Activated B cell treated with CpG ODN at 0.5 μM for 24 hours (primary cell): ENCODE measurements around the gene CTDP1. TPM values are rescaled to one million over a fixed set of nuclear protein-coding genes. Genes with fewer than 3 reads are reported as not detected.

Experiments
- ATAC-seq: fragments of 200-7000 bp; cut with Tn5 transposase; one replicate; pipeline ENCODE4 v1.10.0; 2021; ENCODE audit warnings: low read depth, mild to moderate bottlenecking, moderate library complexity
- CTCF ChIA-PET: fragments of 350-600 bp; sonication (Branson Sonifier 250); formaldehyde crosslinking; loops from one replicate; lab custom pipeline; 2021; ENCODE audit warnings: antibody characterized with exemption; lab: Charles Lee
- POLR2A ChIA-PET: fragments of 350-600 bp; sonication (Branson Sonifier 250); formaldehyde crosslinking; loops from one replicate; lab custom pipeline; 2021; ENCODE audit warnings: antibody characterized with exemption; lab: Charles Lee
- DNase-seq: peaks from one replicate; pipeline ENCODE4 v3.0.0; 2022
- H3K27ac Mint-ChIP-seq: one replicate; pipeline ENCODE4 v1.8.0; 2020; ENCODE audit warnings: mixed read lengths
- H3K27me3 Mint-ChIP-seq: one replicate; pipeline ENCODE4 v1.8.0; 2021; ENCODE audit warnings: mixed read lengths
- H3K36me3 Mint-ChIP-seq: one replicate; pipeline ENCODE4 v1.8.0; 2021; ENCODE audit warnings: low read depth, mixed read lengths
- H3K4me1 Mint-ChIP-seq: one replicate; pipeline ENCODE4 v1.8.0; 2021; ENCODE audit warnings: mixed read lengths
- H3K4me3 Mint-ChIP-seq: one replicate; pipeline ENCODE4 v1.8.0; 2020; ENCODE audit warnings: mild to moderate bottlenecking, mixed read lengths
- H3K9me3 Mint-ChIP-seq: one replicate; pipeline ENCODE4 v1.8.0; 2020; ENCODE audit warnings: mixed read lengths
- intact Hi-C: fragments of 100-400 bp; cut with micrococcal nuclease; formaldehyde crosslinking; loops from one replicate; pipeline ENCODE4 v1.15.1; 2024
- total RNA-seq: library from RNA; stranded (reverse); gene quantifications from 2 replicates; pipeline ENCODE4 v1.2.3, GENCODE V29; 2022
- TF ChIP-seq, protein P1 (sequence below): fragments of 200-600 bp; IDR thresholded peaks from one replicate; pipeline ENCODE4 v1.8.0; 2022; ENCODE audit warnings: antibody characterized with exemption, mild to moderate bottlenecking

Gene CTDP1
- total RNA-seq, 1 donor from 2014 or later: 33.8 TPM

DNA sequence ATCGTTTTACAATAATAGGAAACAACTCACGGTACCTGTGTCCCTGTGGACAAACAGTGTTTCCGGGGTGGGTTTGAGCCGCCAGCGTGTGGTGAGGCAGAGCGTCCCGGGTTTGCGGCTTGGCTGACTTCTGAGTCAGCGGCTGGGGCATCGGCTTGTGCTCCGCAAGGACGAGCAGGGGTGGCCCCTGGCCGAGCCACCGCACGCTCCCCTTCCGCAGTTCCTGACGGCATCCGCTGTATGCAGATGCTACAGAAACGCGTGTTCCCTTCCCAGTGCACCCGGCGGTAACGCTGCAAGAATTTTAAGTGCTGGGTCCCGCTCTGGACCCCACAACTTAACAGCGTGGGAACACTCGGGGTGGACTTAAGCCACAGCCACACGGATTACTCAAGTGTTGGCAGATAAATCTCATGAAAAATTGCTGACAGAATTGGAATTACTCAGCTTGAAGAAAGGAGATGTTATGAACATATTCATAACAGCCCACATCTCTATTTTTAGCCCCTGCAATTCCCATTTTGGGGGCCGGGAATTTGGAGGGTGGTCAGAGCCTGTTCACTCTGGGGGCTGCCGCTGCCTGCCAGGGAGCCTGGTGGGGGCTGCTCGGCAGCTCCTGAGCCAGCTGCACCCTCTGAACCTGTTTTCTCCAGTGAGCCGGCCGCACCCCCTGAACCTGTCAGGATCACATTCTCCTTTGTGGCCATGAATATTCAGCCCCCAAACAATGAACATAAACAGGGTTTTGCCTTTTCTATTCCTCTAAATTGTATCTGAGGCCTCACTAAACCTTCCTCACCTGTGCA, 105.6 kb downstream of the CTDP1 start:
- Mint-ChIP-seq H3K4me1 (peaks cover 2% of the 10 kb centered on the region), H3K4me3 (no peak overlapping the region), H3K27ac (no peak overlapping the region), H3K36me3 (no peaks in the 10 kb centered on the region), H3K9me3 (no peaks in the 10 kb centered on the region), H3K27me3 (peaks cover 43% of the 10 kb centered on the region)
- intact Hi-C loops: no loop called here
- ATAC-seq (peak; percentile 10), DNase-seq (no peak)
- ChIA-PET CTCF (no interaction called here), POLR2A (no interaction called here)
- TF ChIP-seq, protein P1, sequence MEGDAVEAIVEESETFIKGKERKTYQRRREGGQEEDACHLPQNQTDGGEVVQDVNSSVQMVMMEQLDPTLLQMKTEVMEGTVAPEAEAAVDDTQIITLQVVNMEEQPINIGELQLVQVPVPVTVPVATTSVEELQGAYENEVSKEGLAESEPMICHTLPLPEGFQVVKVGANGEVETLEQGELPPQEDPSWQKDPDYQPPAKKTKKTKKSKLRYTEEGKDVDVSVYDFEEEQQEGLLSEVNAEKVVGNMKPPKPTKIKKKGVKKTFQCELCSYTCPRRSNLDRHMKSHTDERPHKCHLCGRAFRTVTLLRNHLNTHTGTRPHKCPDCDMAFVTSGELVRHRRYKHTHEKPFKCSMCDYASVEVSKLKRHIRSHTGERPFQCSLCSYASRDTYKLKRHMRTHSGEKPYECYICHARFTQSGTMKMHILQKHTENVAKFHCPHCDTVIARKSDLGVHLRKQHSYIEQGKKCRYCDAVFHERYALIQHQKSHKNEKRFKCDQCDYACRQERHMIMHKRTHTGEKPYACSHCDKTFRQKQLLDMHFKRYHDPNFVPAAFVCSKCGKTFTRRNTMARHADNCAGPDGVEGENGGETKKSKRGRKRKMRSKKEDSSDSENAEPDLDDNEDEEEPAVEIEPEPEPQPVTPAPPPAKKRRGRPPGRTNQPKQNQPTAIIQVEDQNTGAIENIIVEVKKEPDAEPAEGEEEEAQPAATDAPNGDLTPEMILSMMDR: no peak

DNA sequence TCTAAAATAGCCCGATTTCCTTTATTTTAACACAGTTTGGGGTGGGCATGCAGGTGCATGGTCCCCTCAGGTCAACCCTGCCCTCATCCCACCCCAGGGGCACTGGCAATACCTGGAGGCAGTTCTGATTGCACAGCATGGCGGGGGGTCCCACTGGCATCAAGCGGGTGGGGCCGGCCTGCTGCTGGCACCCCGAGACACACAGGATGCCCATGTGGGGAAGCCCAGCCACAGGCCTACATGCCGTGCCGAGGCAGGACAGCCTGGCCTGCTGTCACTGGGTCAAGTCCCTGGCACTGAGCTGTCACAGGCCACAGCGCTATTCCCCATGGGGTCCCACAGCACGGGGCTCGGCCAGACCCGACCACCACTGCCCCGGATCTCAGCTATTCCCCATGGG, 106.2 kb downstream of the CTDP1 start:
- Mint-ChIP-seq H3K27me3 (peaks cover 48% of the 10 kb centered on the region), H3K27ac (no peak overlapping the region), H3K9me3 (no peaks in the 10 kb centered on the region), H3K4me1 (peaks cover 8% of the 10 kb centered on the region), H3K4me3 (no peak overlapping the region), H3K36me3 (no peaks in the 10 kb centered on the region)
- intact Hi-C loops: no loop called here
- ChIA-PET POLR2A (no interaction called here), CTCF (no interaction called here)
- no peak for ATAC-seq
- no peak for DNase-seq
- TF ChIP-seq, protein P1: no peak

DNA sequence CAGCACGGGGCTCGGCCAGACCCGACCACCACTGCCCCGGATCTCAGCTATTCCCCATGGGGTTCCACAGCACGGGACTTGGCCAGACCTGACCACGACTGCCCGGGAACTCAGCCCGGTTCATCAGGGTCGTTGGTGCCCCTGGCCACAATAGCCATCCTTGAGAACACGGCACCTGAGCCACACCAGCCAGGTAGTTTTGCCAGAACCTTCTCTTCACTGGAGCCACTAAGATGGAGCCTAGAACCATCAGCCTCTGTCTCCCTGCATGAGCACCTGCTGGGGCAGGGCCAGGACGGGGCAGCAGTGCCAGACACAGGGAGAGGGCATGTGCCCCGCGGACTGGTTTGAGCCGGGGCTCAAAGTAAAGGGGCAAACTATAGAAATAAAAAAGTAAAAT, 106.7 kb downstream of the CTDP1 start:
- H3K27me3 Mint-ChIP-seq: peaks cover 53% of the 10 kb centered on the region
- H3K36me3 Mint-ChIP-seq: no peaks in the 10 kb centered on the region
- H3K4me1 Mint-ChIP-seq: peaks cover 13% of the 10 kb centered on the region
- H3K4me3 Mint-ChIP-seq: no peak overlapping the region
- TF ChIP-seq, protein P1: no peak
- H3K9me3 Mint-ChIP-seq: no peaks in the 10 kb centered on the region
- ATAC-seq (no peak), DNase-seq (no peak)
- ChIA-PET POLR2A (no interaction called here), CTCF (no interaction called here)
- H3K27ac Mint-ChIP-seq: no peak overlapping the region
- intact Hi-C loops: no loop called here

DNA sequence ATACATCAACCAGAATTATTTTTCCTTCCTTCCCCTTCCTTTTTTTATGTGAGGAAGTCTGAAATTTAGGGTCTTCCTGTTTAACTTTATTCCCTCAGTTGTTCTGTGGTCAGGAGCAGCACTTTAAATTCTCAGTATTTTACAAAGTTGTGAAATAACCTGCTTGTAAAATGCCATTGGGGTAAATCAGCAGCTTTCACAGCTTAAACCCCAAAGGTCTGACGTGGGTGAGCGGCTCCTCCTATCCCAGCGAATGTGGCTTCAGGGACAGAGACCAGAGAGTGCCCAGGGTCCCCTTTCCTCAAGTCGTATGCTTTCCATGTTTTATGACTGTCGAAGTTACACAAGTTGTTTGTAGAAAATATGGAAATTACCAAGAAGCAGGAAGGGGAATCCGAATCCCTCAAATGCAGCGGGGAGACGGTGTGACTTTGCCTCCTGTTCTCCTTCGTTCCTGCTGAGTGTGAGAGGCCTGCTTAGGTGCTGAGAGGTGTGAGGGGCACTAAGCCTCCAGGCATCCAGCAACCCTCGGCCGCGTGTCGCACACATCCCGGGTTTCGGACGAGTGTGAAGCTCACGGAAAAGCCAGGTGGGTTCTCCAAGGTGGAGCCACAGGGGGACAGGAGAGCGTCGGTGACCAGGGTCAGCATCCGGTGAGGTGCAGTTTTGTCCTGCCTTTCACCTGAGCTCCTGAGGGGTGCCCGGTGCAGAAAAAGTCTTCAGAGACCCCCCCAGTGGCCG, 107.4 kb downstream of the CTDP1 start:
- CTCF ChIA-PET: no interaction called here
- POLR2A ChIA-PET: no interaction called here
- H3K27me3 Mint-ChIP-seq: peaks cover 55% of the 10 kb centered on the region
- H3K36me3 Mint-ChIP-seq: no peaks in the 10 kb centered on the region
- TF ChIP-seq, protein P1: no peak
- no peak for DNase-seq
- H3K4me1 Mint-ChIP-seq: peaks cover 20% of the 10 kb centered on the region
- intact Hi-C loops: no loop called here
- H3K4me3 Mint-ChIP-seq: no peak overlapping the region
- no peaks in the 10 kb centered on the region for H3K9me3 Mint-ChIP-seq
- no peak overlapping the region for H3K27ac Mint-ChIP-seq
- ATAC-seq: no peak

DNA sequence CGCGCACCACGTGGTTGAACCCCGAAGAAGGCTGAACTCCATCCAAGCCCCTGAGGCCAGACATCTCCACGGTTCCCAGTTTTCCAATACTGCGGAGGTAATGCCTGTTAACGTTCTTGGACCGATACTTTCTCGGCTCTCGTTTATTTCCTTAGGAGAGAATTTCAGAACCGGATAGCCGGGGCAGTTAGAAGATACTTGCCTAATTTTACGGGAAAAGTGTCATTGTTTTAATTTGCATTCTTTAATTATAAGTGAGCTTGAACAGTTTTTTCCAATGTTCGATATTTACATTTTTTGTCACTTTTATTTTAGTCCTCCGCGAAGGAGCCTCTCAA, 107.9 kb downstream of the CTDP1 start:
- no peaks in the 10 kb centered on the region for H3K36me3 Mint-ChIP-seq
- TF ChIP-seq, protein P1: no peak
- no peaks in the 10 kb centered on the region for H3K9me3 Mint-ChIP-seq
- intact Hi-C loops: no loop called here
- ChIA-PET CTCF (no interaction called here), POLR2A (no interaction called here)
- no peak overlapping the region for H3K27ac Mint-ChIP-seq
- peaks cover 53% of the 10 kb centered on the region for H3K27me3 Mint-ChIP-seq
- no peak for ATAC-seq
- DNase-seq: no peak
- H3K4me3 Mint-ChIP-seq: no peak overlapping the region
- H3K4me1 Mint-ChIP-seq: peaks cover 25% of the 10 kb centered on the region
